GM04504 (cell line): ENCODE measurements around the gene ZNHIT6.
A peak's percentile ranks its signal among the peaks of the same experiment; 100 is the strongest.
"Not testable (repeated sequence)": the region's sequence is repeated elsewhere in the genome, so short reads cannot be mapped to it uniquely, and the experiment has no call there.

Experiments
- DNase-seq: peaks from one replicate; pipeline ENCODE4 v3.0.0-alpha.2; 2012; ENCODE audit warnings: low read depth

Gene ZNHIT6

DNA sequence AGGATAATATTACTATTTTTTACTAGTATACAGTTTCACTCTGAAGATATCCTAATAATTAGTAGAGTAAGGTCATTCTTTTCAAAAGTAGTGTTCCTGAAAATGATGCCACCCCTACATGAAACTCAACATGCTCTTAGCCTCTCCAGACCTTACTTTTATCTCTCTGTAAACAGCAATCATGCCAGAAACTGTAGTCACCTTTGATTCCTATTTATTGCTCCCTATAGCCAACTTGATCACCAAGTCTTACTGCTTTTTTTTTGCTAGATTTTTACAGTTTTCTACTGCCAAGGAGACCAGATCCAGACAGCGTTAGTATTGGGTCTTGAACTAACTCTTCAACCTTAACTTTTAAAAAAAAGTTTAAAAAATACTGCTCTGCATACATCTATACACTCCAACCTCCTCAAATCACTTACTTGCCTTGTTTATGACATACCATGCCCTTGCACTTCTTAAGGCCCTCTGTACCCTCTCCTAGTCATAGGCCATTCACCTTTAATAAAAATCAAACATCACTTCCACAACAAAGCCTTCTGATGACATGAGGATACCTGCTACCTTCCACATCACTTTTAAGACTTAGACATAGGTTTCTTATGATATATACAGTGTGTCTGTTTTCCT is 36.1 kb downstream of the ZNHIT6 start:
- no peak for DNase-seq

DNA sequence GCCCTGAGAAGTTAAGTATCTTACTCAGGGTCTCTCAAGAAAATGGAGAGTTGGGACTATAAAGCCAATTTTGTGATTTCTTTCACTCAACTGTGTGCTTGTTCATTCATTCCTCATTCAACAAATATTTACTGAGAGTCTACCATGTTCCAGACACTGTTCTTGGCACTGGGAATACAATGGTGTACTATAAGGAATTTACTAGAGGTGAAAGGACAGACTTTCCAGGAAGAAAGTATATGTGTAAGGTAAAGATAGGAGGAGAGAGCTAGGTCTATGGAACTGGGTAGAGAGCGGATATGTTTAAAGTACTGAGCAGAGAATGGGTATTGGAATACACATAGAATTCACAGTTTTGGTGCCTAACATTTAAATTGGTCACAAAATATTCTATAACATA is 42.3 kb downstream of the ZNHIT6 start:
- no peak for DNase-seq

DNA sequence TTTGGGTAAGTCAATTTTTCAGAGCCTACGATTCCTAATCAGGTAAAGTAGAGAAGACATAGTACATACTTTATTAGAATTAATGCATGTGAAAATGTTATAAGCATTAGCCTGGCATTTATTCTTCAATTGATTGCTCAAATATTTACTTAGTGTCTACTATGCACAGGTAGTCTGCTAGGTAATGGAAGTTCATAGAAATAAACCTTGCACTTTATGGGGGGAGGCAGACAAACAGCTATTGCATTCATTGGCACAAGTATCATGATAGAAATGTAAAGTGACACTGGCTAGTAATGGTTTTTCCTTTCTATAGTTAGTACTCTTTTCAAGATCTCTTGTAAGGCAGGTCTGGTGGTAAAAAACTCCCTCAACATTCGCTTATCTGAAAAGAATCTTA is 44.9 kb downstream of the ZNHIT6 start:
- no peak for DNase-seq

DNA sequence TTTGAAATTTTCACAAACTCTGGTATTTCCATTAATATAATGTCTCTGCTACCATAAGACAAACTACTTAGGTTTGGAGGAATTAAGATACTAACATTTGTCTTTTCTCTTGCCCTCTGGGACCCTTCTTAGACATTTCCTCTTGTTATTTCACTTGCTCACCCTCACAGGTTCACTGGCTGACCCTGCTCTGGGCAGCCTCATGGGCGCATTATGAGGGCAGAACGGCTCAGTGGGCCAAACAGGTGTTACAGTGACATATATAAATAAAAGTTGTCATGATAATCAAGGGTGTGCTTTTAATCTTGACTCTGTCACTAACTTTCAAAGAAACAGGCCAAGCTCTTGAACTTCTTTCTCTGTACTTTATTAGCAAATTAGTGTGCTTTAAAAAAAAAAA is 46.5 kb downstream of the ZNHIT6 start:
- no peak for DNase-seq

DNA sequence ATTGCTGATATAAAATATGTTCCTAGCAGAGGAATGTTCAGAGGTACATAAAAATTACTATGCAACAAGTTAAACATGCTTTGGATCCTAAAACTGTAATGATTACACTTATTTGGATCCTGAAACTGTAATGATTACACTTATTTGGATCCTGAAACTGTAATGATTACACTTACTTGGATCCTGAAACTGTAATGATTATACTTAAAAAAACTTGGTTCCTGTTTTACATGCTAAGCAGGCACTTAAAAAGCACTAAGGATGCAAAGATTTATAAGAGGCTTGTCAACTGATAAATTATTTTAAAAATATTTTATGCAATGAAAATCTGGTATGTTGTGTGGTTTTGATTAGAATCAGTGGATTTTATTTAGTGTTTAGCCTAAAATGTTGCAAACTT is 47.7 kb downstream of the ZNHIT6 start:
- no peak for DNase-seq

DNA sequence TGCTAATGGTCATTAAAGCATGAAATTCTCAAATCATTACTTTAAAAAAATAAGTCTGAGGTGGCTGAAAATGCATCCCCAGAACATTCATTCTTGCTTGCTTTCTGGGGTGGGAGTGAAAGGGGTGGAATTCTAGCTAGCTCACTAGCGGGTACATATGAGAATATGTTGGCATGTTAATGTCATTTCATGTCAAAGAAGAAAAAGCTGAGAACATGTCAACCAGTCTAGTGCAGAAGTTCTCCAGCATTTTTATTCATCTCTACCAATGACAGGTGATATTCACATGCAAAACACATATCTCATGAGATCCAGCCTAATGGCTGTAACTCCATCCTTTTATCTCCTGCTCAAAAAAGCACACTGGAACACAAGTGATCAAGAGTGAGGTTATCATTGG is 49.1 kb downstream of the ZNHIT6 start:
- no peak for DNase-seq

DNA sequence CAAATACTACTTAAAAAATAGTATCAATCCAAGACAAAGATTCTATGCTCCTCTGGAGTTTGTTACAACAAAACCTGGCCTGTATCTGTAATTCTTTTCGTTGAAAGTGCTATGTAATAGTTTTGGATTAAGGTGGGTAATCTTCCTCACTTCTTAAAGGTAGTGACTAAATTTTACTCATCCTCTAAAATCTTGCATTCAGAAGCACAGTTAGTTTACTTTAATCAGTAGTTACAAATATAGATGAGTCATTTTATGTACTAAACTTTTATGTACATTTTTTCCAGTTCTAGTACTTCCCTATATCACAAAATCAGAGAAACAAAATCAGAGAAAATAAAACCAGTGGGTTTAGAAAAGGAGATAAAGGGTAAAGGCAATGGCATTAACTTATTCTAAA is 51.3 kb downstream of the ZNHIT6 start:
- no peak for DNase-seq

DNA sequence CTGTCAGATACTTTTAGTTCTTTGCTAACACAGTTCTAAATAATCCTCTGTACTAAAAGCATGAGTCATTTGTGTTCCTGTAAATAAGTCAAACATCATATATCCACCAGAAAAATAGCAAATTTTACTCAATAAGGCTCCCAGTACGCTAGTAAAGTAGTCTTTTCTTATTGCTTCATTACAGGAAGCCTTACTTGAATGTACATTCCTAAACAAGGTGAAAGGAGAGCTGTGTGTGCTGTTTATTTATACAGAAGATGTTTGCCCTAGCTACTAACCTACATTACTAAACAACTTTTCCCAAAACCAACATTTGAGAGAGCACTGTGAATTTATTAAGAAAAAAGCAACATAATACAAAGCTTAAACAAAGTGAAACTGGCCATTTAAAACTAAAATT is 52.0 kb downstream of the ZNHIT6 start:
- DNase-seq, result no peak

DNA sequence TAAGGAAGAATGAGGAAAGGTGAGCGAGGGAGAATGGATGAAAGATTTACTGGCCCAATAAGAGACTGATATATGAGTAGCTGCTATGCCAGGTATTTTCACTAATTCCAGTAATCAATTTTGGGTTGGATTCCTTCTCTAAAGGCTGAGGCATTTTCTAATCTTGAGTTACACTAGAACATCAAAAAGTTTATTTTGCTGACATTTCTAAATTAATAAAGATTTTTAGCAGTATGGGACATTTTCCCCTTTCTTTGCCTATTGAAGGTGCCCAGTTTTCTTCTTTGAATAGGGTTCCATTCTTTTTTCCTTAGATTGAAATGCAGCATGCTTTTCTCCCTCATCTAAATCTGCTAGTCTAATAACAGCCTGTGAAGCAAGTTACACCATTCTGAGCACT is 52.9 kb downstream of the ZNHIT6 start:
- no peak for DNase-seq

DNA sequence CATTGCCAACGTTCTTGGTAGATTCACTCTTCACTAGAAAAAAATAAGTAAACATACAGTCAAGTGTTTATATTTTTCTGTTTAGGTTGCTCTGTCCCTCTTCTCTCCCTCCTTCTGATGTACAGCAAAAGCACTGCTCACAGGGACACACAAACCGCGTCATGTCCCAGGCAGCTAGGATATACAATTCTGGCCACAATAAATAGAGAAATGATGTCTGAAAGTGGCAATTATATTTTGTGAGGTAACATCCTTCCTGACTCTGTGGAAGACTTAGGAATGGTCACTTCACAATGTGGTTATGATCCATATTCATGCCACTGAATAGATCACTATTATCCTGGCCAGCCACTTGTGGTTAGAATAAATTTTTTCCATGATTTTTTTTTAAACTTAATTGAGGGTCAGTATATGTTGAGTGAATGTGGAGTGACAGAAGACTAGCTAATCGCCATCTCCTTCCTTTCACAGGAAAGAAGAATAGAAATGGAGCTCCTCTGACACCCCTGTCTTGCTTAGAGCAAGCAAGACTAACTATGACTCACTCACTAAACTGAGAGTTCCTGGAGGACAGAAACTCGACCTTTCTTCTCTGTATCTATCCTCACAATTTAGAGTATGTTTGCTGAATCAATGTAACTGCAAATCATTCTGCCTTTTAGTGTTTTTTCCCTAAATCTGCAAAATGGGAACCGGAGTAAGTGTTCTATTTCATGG is 54.0 kb downstream of the ZNHIT6 start:
- DNase-seq, result no peak

DNA sequence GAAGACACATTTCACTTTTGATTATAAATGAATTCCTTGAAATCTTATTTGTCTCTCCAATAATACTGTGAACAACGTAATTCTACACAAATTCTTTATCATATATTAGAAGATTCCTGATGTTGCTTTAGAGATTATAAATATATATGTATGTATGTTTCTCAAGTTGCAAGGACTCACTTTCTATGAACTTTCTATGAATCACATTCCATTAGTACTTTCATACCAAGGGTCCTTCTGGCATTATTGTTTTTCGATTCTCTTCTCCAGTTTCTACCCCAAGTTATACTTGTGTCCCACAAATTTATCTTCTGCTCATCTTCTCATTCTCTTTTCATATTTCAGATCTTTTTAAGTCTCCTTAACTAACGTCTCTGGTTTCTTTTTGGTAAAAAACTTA is 55.9 kb downstream of the ZNHIT6 start:
- no peak for DNase-seq

DNA sequence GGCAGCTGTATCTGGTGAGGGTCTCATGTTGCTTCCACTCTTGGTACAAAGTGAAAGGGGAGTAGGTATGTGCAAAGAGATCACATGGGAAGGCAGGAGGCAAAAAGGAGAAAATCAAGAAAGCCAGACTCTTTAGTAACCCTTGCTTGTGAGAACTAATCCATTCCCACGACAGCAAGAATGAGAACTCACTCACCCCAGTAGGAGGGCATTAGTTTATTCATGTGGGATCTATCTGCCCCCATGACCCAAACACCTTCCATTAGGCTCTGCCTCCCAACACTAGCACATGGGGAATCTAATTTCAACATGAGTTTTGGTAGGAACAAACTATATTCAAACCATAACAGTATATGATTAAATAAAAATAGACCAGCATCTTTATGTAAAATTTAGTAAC is 57.6 kb downstream of the ZNHIT6 start:
- DNase-seq, result no peak

DNA sequence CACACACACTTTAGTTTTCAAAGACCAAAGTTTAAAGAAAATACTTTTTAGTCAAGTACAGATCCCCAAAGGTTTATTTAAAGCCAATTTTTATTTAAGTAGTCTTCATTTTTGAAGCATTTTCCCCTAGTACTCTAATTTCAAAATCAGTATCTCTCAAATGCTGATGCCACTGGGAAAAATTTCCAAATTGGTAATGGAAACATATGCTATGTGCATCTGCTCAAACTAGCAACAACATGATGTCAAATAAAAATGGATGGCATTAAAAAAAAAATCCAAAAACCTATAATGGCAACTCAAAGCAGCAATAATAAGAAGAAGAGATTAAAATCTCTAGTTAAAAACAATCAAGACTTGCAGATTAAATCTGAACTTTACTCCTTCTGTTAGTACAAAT is 58.6 kb downstream of the ZNHIT6 start:
- no peak for DNase-seq

DNA sequence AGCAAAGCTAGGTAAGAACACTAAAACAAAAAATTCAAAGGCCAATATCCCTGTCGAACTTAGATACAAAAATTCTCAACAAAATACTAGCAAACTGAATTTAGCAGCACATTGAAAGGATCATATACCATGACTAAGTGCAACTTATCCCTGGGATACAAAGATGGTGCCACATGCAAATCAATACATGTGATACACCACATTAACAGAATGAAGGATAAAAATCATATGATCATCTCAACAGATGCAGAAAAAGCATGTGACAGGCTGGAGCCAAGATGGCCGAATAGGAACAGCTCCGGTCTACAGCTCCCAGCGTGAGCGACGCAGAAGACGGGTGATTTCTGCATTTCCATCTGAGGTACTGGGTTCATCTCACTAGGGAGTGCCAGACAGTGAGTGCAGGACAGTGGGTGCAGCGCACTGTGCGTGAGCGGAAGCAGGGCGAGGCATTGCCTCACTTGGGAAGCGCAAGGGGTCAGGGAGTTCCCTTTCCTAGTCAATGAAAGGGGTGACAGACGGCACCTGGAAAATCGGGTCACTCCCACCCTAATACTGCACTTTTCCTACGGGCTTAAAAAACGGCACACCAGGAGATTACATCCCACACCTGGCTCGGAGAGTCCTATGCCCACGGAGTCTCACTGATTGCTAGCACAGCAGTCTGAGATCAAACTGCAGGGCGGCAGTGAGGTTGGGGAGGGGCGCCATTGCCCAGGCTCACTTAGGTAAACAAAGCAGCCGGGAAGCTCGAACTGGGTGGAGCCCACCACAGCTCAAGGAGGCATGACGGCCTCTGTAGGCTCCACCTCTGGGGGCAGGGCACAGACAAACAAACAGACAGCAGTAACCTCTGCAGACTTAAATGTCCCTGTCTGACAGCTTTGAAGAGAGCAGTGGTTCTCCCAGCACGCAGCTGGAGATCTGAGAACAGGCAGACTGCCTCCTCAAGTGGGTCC is 66.4 kb downstream of the ZNHIT6 start:
- not testable (repeated sequence) for DNase-seq

DNA sequence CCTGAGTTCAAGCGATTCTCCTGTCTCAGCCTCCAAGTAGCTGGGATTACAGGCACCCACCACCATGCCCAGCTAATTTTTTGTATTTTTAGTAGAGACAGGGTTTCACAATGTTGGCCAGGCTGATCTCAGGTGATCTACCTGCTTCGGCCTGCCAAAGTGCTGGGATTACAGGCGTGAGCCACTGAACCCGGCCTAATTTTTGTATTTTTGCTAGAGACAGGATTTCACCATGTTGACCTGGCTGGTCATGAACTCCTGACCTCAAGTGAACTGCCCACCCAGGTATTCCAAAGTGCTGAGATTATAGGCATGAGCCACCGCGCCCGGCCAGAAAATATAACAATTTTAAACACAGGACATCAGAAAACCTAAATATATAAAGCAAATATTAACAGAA is 68.3 kb downstream of the ZNHIT6 start:
- DNase-seq, result not testable (repeated sequence)

DNA sequence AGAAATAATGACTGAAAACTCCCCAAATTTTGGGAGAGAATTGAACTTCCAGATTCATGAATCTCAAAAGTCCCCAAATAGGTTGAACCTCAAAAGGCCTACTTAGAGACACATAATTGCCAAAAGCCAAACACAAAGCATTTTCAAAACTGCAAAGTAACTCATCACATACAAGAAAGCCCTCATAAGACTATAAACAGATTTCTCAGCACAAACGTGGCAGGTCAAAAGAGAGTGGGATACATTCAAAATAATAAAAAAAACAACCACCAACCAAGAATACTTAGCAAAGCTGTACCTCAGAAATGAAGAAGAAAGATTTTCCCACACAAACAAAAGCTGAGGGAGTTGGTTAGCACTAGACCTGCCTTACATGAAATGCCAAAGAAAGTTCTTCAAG is 69.8 kb downstream of the ZNHIT6 start:
- no peak for DNase-seq

DNA sequence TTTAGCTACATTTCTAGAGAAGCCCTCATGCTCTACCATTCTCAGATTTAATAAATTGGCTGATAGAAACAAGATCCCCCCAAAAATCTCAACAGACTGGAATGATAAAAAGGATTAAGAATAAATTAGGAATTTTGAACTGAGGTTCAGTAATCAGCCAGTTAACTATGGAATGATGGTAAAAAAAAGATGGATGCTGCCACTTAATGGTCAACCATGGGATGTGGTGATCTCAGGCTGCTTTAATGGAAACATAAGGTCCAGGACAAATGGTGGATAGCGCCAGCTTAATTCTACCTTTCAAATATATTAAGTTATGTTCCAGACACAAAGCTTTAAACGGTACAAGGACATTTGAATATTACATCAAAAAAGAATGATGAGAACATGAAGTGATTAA is 77.7 kb downstream of the ZNHIT6 start:
- DNase-seq, result no peak

DNA sequence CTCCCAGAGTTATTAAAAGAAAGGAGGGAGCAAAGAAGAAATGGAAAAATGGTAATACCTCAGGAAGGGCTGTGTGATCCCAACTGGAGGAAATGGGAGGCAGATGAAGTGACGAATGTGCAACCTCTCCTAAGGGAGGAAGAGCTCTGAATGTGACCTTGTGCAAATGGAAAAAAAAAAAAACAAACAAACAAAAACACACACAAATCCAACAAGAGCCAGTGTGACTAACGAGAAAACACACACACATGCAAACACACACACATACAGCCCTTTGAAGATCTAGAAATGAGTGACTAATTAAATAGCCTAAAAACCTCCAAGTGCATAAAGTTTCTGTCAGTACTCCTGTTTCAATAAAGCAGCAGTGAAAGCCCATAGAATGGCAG is 78.7 kb downstream of the ZNHIT6 start:
- DNase-seq, result no peak

DNA sequence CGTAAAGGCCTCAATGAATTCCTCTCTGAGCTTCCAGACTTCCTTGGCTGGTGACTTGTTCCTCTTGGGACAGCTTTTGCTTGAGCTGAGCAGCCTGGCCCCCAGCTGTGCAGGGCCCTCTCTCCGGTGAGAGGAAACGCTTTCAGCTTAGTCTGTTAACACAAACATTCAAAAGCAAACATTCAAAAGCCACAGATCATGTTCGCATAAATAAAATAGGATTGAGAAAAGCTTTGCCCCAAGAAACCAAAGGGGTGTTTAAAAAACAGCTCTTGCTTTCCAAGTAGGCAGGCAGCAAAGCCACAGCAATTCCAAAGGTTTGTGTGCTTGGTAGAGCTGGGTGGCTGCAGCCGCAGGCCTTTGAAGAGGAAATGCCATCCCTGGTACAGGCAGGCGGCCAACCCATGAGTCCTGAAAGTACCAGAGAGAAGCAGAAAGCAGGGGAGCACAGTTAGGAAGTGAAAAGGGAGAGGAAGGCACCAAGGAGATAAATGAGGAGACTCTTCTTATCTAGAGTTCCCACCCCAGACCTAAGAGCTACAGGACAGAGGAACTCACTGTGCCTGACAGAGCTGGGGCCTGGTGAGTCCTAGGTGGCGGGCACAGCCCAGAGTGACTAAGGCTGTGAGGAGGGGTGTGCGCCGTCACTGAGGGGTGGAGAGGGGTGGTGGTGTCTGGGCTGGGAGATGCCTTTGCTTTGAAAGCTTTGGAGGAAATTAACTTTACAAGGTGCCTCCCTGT is 79.3 kb downstream of the ZNHIT6 start:
- peak; percentile 57 for DNase-seq

DNA sequence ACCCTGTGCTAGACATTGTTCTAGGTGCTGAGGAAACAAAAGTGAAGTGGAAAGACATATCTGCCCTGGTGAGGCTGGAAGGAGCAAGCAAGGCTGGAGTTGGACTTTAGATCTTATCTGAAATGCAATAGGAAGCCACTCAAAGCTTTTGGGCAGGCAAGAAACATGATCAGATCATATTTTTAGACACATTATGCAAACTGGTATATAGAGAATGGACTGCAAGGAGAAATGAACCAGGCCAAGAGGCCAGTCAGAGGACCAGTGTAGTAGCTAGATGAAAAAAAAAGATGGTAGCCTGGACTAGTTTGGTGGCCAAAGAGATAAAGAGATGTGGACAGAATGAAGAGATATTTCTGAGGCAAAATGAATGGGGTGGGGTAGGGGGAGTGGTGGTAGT is 81.4 kb downstream of the ZNHIT6 start:
- DNase-seq, result no peak

DNA sequence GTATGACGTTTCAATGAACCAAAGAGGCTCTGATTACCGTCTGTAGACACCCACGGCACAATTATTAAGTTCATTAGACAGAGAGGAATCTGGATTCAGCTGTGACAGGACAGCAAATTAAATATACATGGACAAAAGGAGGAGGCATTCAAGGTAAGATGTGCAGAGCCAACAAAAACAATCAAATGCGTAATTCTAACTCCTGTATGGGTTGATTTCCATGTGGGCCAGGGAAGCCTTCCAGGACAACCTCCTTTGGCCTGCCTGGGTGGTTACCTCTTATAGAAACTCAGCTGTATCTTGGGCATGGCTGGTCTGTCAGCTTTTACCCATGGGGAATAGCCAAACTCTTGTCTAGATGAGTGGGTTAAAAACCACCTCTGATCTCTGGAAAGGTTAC is 83.9 kb downstream of the ZNHIT6 start:
- DNase-seq, result no peak

DNA sequence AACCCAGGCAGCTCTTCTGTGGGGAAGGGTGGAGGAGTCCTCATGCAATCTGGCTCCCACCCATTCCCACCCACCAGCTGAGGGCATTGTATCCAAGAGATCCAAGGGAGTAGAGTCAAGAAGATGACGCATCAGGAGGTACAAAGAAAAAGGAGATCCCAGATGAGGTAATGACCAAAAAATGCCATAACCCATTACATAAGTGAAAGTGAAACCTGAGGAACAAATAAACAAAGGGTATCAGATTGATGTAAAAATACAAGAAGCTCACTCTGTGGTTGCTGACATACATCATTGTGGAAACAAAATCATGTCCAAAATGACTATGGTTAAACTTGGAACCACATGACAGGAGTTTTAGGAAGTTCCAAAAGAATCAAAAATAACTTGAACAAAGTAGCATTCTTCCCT is 85.2 kb downstream of the ZNHIT6 start:
- DNase-seq, result no peak
